ENCODE data around the gene MYO16.

The MYO16 gene

GRCh38 chr13:108927615-108928014 is 298.2 kb downstream of the MYO16 start:
- no peaks in the 10 kb centered on the region for H3K4me1 ChIP-seq (ENCODE audit: control insufficient read depth, insufficient read depth, low read length)
- no peaks in the 10 kb centered on the region for H3K36me3 ChIP-seq (ENCODE audit: control insufficient read depth in 2 of 2, insufficient read depth in 1 of 2, low read length in 2 of 2)
- CTCF ChIA-PET: no interaction called here
- TF ChIP-seq ZNF391 (tag by site-specific recombination; IDR thresholded peaks at IDR 0.05; ENCODE audit: borderline replicate concordance, low read depth) (no peak), ZBTB44 (tag by site-specific recombination; IDR thresholded peaks at IDR 0.05) (no peak), KLF17 (tag by site-specific recombination; IDR thresholded peaks at IDR 0.05) (no peak), OSR2 (tag by site-specific recombination; IDR thresholded peaks at IDR 0.05) (no peak), ZBTB7A (tag by site-specific recombination; IDR thresholded peaks at IDR 0.05; ENCODE audit: low read depth) (no peak), ZNF514 (tag by site-specific recombination; IDR thresholded peaks at IDR 0.05) (no peak), PRDM10 (tag by site-specific recombination; IDR thresholded peaks at IDR 0.05) (no peak), SP7 (tag by site-specific recombination; IDR thresholded peaks at IDR 0.05) (no peak), ZBTB49 (tag by site-specific recombination; IDR thresholded peaks at IDR 0.05; ENCODE audit: low read depth) (no peak), ZNF148 (tag by site-specific recombination; IDR thresholded peaks at IDR 0.05; ENCODE audit: borderline replicate concordance) (no peak), HOXC10 (CRISPR knock-in tag; IDR thresholded peaks at IDR 0.05) (no peak), ZSCAN23 (tag by site-specific recombination; IDR thresholded peaks at IDR 0.05) (no peak), ZBTB17 (tag by site-specific recombination; IDR thresholded peaks at IDR 0.05) (no peak)
- H3K4me3 ChIP-seq (ENCODE audit: low read depth, low read length): no peak overlapping the region
- no peak overlapping the region for H3K27ac ChIP-seq (ENCODE audit: extremely low read depth, low read depth, low read length)
- POLR2A ChIA-PET: no interaction called here
- no peaks in the 10 kb centered on the region for H3K9me3 ChIP-seq (ENCODE audit: control insufficient read depth, insufficient read depth, low read depth, low read length)

Data from HEK293 (cell line).